Measurements from ENCODE around the gene SOCS1. TPM values are rescaled to one million over a fixed set of nuclear protein-coding genes. Genes with fewer than 3 reads are reported as not detected.

SOCS1 gene
- total and polyA plus RNA-seq, 3 donors from 2014 or later: 3.6 to 16.8 (median 10.7) TPM

- no peak for DNase-seq
- intact Hi-C loops (cut with DNase I; ENCODE audit: low total_unique reads): no loop called here
- Histone ChIP-seq H3K36me3 (ENCODE audit: low read depth, missing control alignments) (no peaks in the 10 kb centered on the region), H3K27me3 (no peaks in the 10 kb centered on the region), H3K4me3 (no peak overlapping the region), H3K4me1 (no peaks in the 10 kb centered on the region), H3K9me3 (no peaks in the 10 kb centered on the region), H3K27ac (no peak overlapping the region)
- WGBS, 2 donors: 58 to 76% methylated on average over 2 to 4 of the region's 4 CpGs
- no peak for TF ChIP-seq CTCF (IDR thresholded peaks at IDR 0.05)
- TF ChIP-seq POLR2A (IDR thresholded peaks at IDR 0.05): no peak
Measured at GRCh38 chr16:11204513-11205047, 51.4 kb downstream of the SOCS1 start.

Small RNA genes within 50 kb of the gene (small RNA-seq; reads per million reads assigned to genes)
- 0 reads per million in 2 donors for gene RF00554

Other genes with a start within 250 kb of the SOCS1 start
- gene TNP2, start 13.1 kb upstream of the SOCS1 start, total RNA-seq: 10 to 100 TPM; 10.2 to 29.8 TPM
- 38.4 TPM for gene TNP2, start 13.1 kb upstream of the SOCS1 start, polyA plus RNA-seq (ENCODE audit: insufficient read depth, low read depth, low replicate concordance)
- 100 to 1,000 TPM; 109 to 383 TPM for gene PRM3, start 17.4 kb upstream of the SOCS1 start, total RNA-seq
- gene PRM3, start 17.4 kb upstream of the SOCS1 start, polyA plus RNA-seq (ENCODE audit: insufficient read depth, low read depth, low replicate concordance): 51.1 TPM
- over 10,000 TPM in 1 of 2 donors, 1,000 to 10,000 TPM in 1; 3,179 to 16,461 TPM for gene PRM2, start 20.3 kb upstream of the SOCS1 start, total RNA-seq
- 12,441 TPM for gene PRM2, start 20.3 kb upstream of the SOCS1 start, polyA plus RNA-seq (ENCODE audit: insufficient read depth, low read depth, low replicate concordance)
- gene PRM1, start 25.1 kb upstream of the SOCS1 start, total RNA-seq: over 10,000 TPM in 1 of 2 donors, 1,000 to 10,000 TPM in 1; 7,819 to 32,936 TPM
- gene PRM1, start 25.1 kb upstream of the SOCS1 start, polyA plus RNA-seq (ENCODE audit: insufficient read depth, low read depth, low replicate concordance): 15,171 TPM
- gene RMI2, start 89.3 kb upstream of the SOCS1 start, total RNA-seq: 10 to 100 TPM; 26.7 to 30.6 TPM
- 21.5 TPM for gene RMI2, start 89.3 kb upstream of the SOCS1 start, polyA plus RNA-seq (ENCODE audit: insufficient read depth, low read depth, low replicate concordance)